Karpas-422 (cell line): ENCODE measurements around the gene RAB3IL1. TPM values are rescaled to one million over a fixed set of nuclear protein-coding genes. Genes with fewer than 3 reads are reported as not detected.

ENCODE experiments used
- DNase-seq: peaks from one replicate; pipeline ENCODE4 v3.0.0-alpha.2; 2015
- H2AFZ ChIP-seq: fragments of 200-600 bp; sonication (generic); 2 replicates; pipeline ENCODE4 v1.6.1; 2014; ENCODE audit warnings: antibody characterized with exemption, low read length, mixed read lengths
- H3K27ac ChIP-seq: fragments of 200-600 bp; sonication (generic); 2 replicates; pipeline ENCODE4 v1.5.1; 2014; ENCODE audit warnings: mild to moderate bottlenecking, low read length, moderate library complexity
- H3K27me3 ChIP-seq: fragments of 200-600 bp; sonication (generic); 2 replicates; pipeline ENCODE4 v1.6.1; 2014; ENCODE audit warnings: low read length, mixed read lengths
- H3K36me3 ChIP-seq: fragments of 200-600 bp; sonication (generic); 2 replicates; pipeline ENCODE4 v1.6.1; 2014; ENCODE audit warnings: low read length, mixed read lengths; ENCODE audit not compliant: insufficient read depth
- H3K4me1 ChIP-seq: fragments of 200-600 bp; sonication (generic); 2 replicates; pipeline ENCODE4 v1.6.1; 2014; ENCODE audit warnings: mild to moderate bottlenecking, low read length, mixed read lengths
- H3K4me2 ChIP-seq: fragments of 200-600 bp; sonication (generic); 2 replicates; pipeline ENCODE4 v1.6.1; 2014; ENCODE audit warnings: low read length, low read depth, mild to moderate bottlenecking; ENCODE audit not compliant: poor library complexity, severe bottlenecking
- H3K4me3 ChIP-seq: fragments of 200-600 bp; sonication (generic); 2 replicates; pipeline ENCODE4 v1.5.1; 2014; ENCODE audit warnings: mild to moderate bottlenecking, antibody characterized with exemption, low read length, mixed read lengths
- H3K79me2 ChIP-seq: fragments of 200-600 bp; sonication (generic); 2 replicates; pipeline ENCODE4 v1.6.1; 2014; ENCODE audit warnings: mild to moderate bottlenecking, low read length, mixed read lengths
- H3K9ac ChIP-seq: fragments of 200-600 bp; sonication (generic); 2 replicates; pipeline ENCODE4 v1.6.0; 2014; ENCODE audit warnings: low read length
- H3K9me2 ChIP-seq: fragments of 200-600 bp; sonication (generic), shearing (Covaris generic); replicated peaks from 2 replicates; pipeline ENCODE4 v1.6.0; 2014; ENCODE audit warnings: mild to moderate bottlenecking, low read length, moderate library complexity; ENCODE audit not compliant: insufficient read depth
- H3K9me3 ChIP-seq: fragments of 300-700, 200-600 bp; sonication (generic); 2 replicates; pipeline ENCODE4 v1.6.1; 2014; ENCODE audit warnings: low read length, mixed read lengths
- H4K20me1 ChIP-seq: fragments of 200-600 bp; sonication (generic); 2 replicates; pipeline ENCODE4 v1.6.1; 2014; ENCODE audit warnings: mild to moderate bottlenecking, antibody characterized with exemption, low read length, low read depth; ENCODE audit not compliant: insufficient read depth
- total RNA-seq: library from RNA; depleted of rRNA; stranded (reverse); fragments of >200 nt; shearing (Covaris generic); gene quantifications from 2 replicates; pipeline ENCODE4 v1.2.3, GENCODE V29; 2014; ENCODE audit warnings: low replicate concordance

Gene RAB3IL1
- total RNA-seq, 1 experiment from 2014 or later, result not detected

GRCh38 chr11:61906522-61906909, 10.8 kb downstream of the RAB3IL1 start:
- H3K4me1 ChIP-seq, result no peaks in the 10 kb centered on the region
- DNase-seq, result no peak
- H3K36me3 ChIP-seq, result no peaks in the 10 kb centered on the region
- no peaks in the 10 kb centered on the region for H4K20me1 ChIP-seq
- no peaks in the 10 kb centered on the region for H3K79me2 ChIP-seq
- H3K4me2 ChIP-seq, result no peak overlapping the region
- no peak overlapping the region for H3K27ac ChIP-seq
- no peaks in the 10 kb centered on the region for H3K27me3 ChIP-seq
- no peak overlapping the region for H3K4me3 ChIP-seq
- H2AFZ ChIP-seq, result no peak overlapping the region
- H3K9me3 ChIP-seq, result no peaks in the 10 kb centered on the region
- H3K9me2 ChIP-seq, result no peaks in the 10 kb centered on the region
- H3K9ac ChIP-seq, result no peak overlapping the region

GRCh38 chr11:61905801-61906521, 11.4 kb downstream of the RAB3IL1 start:
- no peaks in the 10 kb centered on the region for H3K79me2 ChIP-seq
- H3K4me2 ChIP-seq, result no peak overlapping the region
- H3K9ac ChIP-seq, result no peak overlapping the region
- no peaks in the 10 kb centered on the region for H3K9me3 ChIP-seq
- H3K9me2 ChIP-seq, result no peaks in the 10 kb centered on the region
- H3K36me3 ChIP-seq, result no peaks in the 10 kb centered on the region
- no peak overlapping the region for H2AFZ ChIP-seq
- no peak overlapping the region for H3K27ac ChIP-seq
- no peak for DNase-seq
- no peaks in the 10 kb centered on the region for H3K27me3 ChIP-seq
- H3K4me1 ChIP-seq, result no peaks in the 10 kb centered on the region
- no peaks in the 10 kb centered on the region for H4K20me1 ChIP-seq
- no peak overlapping the region for H3K4me3 ChIP-seq

- H2AFZ ChIP-seq, result no peak overlapping the region
- no peak overlapping the region for H3K9ac ChIP-seq
- no peak overlapping the region for H3K27ac ChIP-seq
- no peak for DNase-seq
- H3K36me3 ChIP-seq, result no peaks in the 10 kb centered on the region
- no peak overlapping the region for H3K4me3 ChIP-seq
- H4K20me1 ChIP-seq, result no peaks in the 10 kb centered on the region
- H3K79me2 ChIP-seq, result no peaks in the 10 kb centered on the region
- no peaks in the 10 kb centered on the region for H3K4me1 ChIP-seq
- no peak overlapping the region for H3K4me2 ChIP-seq
- no peaks in the 10 kb centered on the region for H3K9me3 ChIP-seq
- no peaks in the 10 kb centered on the region for H3K27me3 ChIP-seq
- H3K9me2 ChIP-seq, result no peaks in the 10 kb centered on the region
Observed at GRCh38 chr11:61905067-61905696, 12.2 kb downstream of the RAB3IL1 start.

GRCh38 chr11:61904539-61905048, 12.8 kb downstream of the RAB3IL1 start:
- Histone ChIP-seq H3K4me3 (no peak overlapping the region), H3K27me3 (no peaks in the 10 kb centered on the region), H3K9ac (no peak overlapping the region), H2AFZ (no peak overlapping the region), H3K79me2 (no peaks in the 10 kb centered on the region), H4K20me1 (no peaks in the 10 kb centered on the region), H3K36me3 (no peaks in the 10 kb centered on the region), H3K9me3 (no peaks in the 10 kb centered on the region), H3K4me2 (no peak overlapping the region), H3K4me1 (no peaks in the 10 kb centered on the region), H3K9me2 (no peaks in the 10 kb centered on the region), H3K27ac (no peak overlapping the region)
- no peak for DNase-seq

GRCh38 chr11:61903845-61904244, 13.5 kb downstream of the RAB3IL1 start:
- Histone ChIP-seq H3K9ac (no peak overlapping the region), H2AFZ (no peak overlapping the region), H3K79me2 (no peaks in the 10 kb centered on the region), H3K9me2 (no peaks in the 10 kb centered on the region), H4K20me1 (no peaks in the 10 kb centered on the region), H3K27me3 (no peaks in the 10 kb centered on the region), H3K4me3 (no peak overlapping the region), H3K36me3 (no peaks in the 10 kb centered on the region), H3K27ac (no peak overlapping the region), H3K4me2 (no peak overlapping the region), H3K4me1 (peaks cover 2% of the 10 kb centered on the region; the same call in 1 of the 2 replicates), H3K9me3 (no peaks in the 10 kb centered on the region)
- no peak for DNase-seq

GRCh38 chr11:61902313-61902712, 15.1 kb downstream of the RAB3IL1 start:
- H2AFZ ChIP-seq, result no peak overlapping the region

GRCh38 chr11:61901397-61901796, 16.0 kb downstream of the RAB3IL1 start:
- Histone ChIP-seq H3K9ac (no peak overlapping the region), H3K36me3 (no peaks in the 10 kb centered on the region), H3K27me3 (no peaks in the 10 kb centered on the region), H3K27ac (no peak overlapping the region), H3K4me1 (peaks cover 3% of the 10 kb centered on the region; the same call in 1 of the 2 replicates), H3K79me2 (no peaks in the 10 kb centered on the region), H2AFZ (no peak overlapping the region), H3K4me2 (no peak overlapping the region), H3K9me2 (no peaks in the 10 kb centered on the region), H4K20me1 (no peaks in the 10 kb centered on the region), H3K9me3 (no peaks in the 10 kb centered on the region), H3K4me3 (no peak overlapping the region)
- no peak for DNase-seq

More at GRCh38 chr11:61902313-61902712, 15.1 kb downstream of the RAB3IL1 start:
- no peaks in the 10 kb centered on the region for H3K27me3 ChIP-seq
- DNase-seq, result no peak
- H3K79me2 ChIP-seq, result no peaks in the 10 kb centered on the region
- H3K36me3 ChIP-seq, result no peaks in the 10 kb centered on the region
- no peak overlapping the region for H3K4me2 ChIP-seq
- no peak overlapping the region for H3K27ac ChIP-seq
- H3K4me1 ChIP-seq, result peaks cover 3% of the 10 kb centered on the region; the same call in 1 of the 2 replicates
- no peak overlapping the region for H3K4me3 ChIP-seq
- H3K9me2 ChIP-seq, result no peaks in the 10 kb centered on the region
- no peak overlapping the region for H3K9ac ChIP-seq
- H4K20me1 ChIP-seq, result no peaks in the 10 kb centered on the region
- H3K9me3 ChIP-seq, result no peaks in the 10 kb centered on the region

GRCh38 chr11:61900251-61900650, 17.1 kb downstream of the RAB3IL1 start:
- Histone ChIP-seq H3K4me3 (no peak overlapping the region), H3K27me3 (no peaks in the 10 kb centered on the region), H3K9ac (no peak overlapping the region), H3K36me3 (no peaks in the 10 kb centered on the region), H3K4me2 (no peak overlapping the region), H3K9me2 (no peaks in the 10 kb centered on the region), H3K4me1 (peaks cover 3% of the 10 kb centered on the region; the same call in 1 of the 2 replicates), H3K79me2 (no peaks in the 10 kb centered on the region), H2AFZ (no peak overlapping the region), H3K9me3 (no peaks in the 10 kb centered on the region), H4K20me1 (no peaks in the 10 kb centered on the region), H3K27ac (no peak overlapping the region)
- DNase-seq, result no peak
